ENCODE data around the gene PRSS56. TPM values are rescaled to one million over a fixed set of nuclear protein-coding genes. Genes with fewer than 3 reads are reported as not detected.

PRSS56 gene
- not detected for total RNA-seq

GRCh38 chr2:232519581-232520438 is at the start of gene PRSS56:
PRSS56 (plus strand) TSS chr2:232520388; CDS start chr2:232520599, 211 bp downstream.
- WGBS, 2 donors = 39 to 48% methylated on average over 17 to 18 of the region's 19 CpGs
- Histone ChIP-seq H3K27ac (no peak within 1 kb of the TSS), H3K4me3 (no peak within 1 kb of the TSS), H3K4me1 (peaks cover 0 to 31% (median 10%) of the 10 kb centered on the region in 4 donors), H3K36me3 (no peaks in the 10 kb centered on the region), H3K27me3 (peaks cover 0 to 54% of the 10 kb centered on the region in 2 donors), H3K9me3 (no peaks in the 10 kb centered on the region)
- TF ChIP-seq EP300 (IDR thresholded peaks at IDR 0.05) = no peak
- TF ChIP-seq, protein P1, sequence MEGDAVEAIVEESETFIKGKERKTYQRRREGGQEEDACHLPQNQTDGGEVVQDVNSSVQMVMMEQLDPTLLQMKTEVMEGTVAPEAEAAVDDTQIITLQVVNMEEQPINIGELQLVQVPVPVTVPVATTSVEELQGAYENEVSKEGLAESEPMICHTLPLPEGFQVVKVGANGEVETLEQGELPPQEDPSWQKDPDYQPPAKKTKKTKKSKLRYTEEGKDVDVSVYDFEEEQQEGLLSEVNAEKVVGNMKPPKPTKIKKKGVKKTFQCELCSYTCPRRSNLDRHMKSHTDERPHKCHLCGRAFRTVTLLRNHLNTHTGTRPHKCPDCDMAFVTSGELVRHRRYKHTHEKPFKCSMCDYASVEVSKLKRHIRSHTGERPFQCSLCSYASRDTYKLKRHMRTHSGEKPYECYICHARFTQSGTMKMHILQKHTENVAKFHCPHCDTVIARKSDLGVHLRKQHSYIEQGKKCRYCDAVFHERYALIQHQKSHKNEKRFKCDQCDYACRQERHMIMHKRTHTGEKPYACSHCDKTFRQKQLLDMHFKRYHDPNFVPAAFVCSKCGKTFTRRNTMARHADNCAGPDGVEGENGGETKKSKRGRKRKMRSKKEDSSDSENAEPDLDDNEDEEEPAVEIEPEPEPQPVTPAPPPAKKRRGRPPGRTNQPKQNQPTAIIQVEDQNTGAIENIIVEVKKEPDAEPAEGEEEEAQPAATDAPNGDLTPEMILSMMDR (IDR thresholded peaks at IDR 0.05) = no peak
- no peak for TF ChIP-seq POLR2A (IDR thresholded peaks at IDR 0.05)
- no peak for DNase-seq (ENCODE audit: low spot score in 2 of 2)

DNA sequence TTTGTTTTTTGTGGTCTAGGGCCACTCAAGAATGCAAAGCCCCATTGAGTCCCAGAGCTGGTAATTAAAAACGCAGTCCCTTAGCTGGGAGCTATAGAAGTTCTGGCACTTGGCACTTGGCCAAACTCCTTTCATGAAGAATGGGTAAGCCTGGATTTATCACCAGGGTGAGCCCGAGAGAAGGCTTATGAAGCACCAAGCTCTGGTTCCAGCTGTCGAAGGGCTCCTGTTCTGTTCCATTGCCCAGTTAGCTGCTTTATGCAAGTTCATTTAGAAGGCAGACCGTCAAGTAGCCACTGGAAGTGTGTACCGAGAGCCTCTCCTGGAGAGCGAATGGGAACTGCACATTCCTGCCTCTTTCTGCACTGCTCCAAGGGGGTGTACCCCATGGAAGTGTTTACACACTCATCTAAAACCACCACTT is 46.7 kb upstream of the PRSS56 start:
- DNase-seq (ENCODE audit: low spot score in 2 of 2) = no peak
- H3K4me1 ChIP-seq = no peaks in the 10 kb centered on the region
- 33 to 40% methylated on average over 6 of the region's 6 CpGs for WGBS, 2 donors
- H3K36me3 ChIP-seq = no peaks in the 10 kb centered on the region
- H3K4me3 ChIP-seq = no peak overlapping the region
- no peak overlapping the region for H3K27ac ChIP-seq
- H3K27me3 ChIP-seq = peaks cover 0 to 19% of the 10 kb centered on the region in 2 donors
- H3K9me3 ChIP-seq = peaks cover 0 to 7% (median 0%) of the 10 kb centered on the region in 4 donors
- TF ChIP-seq POLR2A (IDR thresholded peaks at IDR 0.05) (no peak), EP300 (IDR thresholded peaks at IDR 0.05) (no peak)
- TF ChIP-seq, protein P1 (IDR thresholded peaks at IDR 0.05) = no peak

- peaks cover 0 to 19% of the 10 kb centered on the region in 2 donors for H3K27me3 ChIP-seq
- no peak for DNase-seq (ENCODE audit: low spot score in 2 of 2)
- H3K4me3 ChIP-seq = no peak overlapping the region
- H3K9me3 ChIP-seq = peaks cover 0 to 7% (median 0%) of the 10 kb centered on the region in 4 donors
- TF ChIP-seq EP300 (IDR thresholded peaks at IDR 0.05) (no peak), POLR2A (IDR thresholded peaks at IDR 0.05) (no peak)
- TF ChIP-seq, protein P1 (IDR thresholded peaks at IDR 0.05) = no peak
- WGBS, 2 donors = 66 to 70% methylated on average over 2 of the region's 2 CpGs
- no peaks in the 10 kb centered on the region for H3K36me3 ChIP-seq
- no peaks in the 10 kb centered on the region for H3K4me1 ChIP-seq
- no peak overlapping the region for H3K27ac ChIP-seq
Observed at GRCh38 chr2:232476045-232476444, 44.1 kb upstream of the PRSS56 start.

DNA sequence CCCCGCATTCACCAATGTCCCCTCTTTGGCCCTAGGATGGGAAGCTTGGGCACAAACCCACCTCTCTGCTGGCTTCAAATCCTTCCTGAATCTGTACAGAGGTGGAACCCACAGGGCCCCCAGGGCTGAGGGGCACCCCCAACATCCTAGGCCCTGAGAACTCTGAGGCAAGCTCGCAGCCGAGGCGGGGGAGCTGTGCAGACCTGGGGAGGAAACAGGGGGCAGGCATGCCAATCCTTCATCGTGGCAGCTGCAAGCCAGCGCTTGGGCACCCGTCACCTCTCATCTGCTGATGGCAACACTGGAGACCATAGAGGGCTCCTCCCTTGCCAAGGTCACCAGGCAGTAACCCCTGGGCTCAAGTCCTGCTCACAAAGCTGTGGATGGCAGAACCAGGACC is 43.4 kb upstream of the PRSS56 start:
- H3K27ac ChIP-seq = no peak overlapping the region
- WGBS, 2 donors = 91 to 100% methylated on average over 4 to 7 of the region's 7 CpGs
- no peaks in the 10 kb centered on the region for H3K36me3 ChIP-seq
- H3K4me3 ChIP-seq = no peak overlapping the region
- H3K27me3 ChIP-seq = peaks cover 0 to 21% of the 10 kb centered on the region in 2 donors
- TF ChIP-seq, protein P1 (IDR thresholded peaks at IDR 0.05) = no peak
- TF ChIP-seq POLR2A (IDR thresholded peaks at IDR 0.05) = no peak
- TF ChIP-seq EP300 (IDR thresholded peaks at IDR 0.05) = no peak
- H3K9me3 ChIP-seq = peaks cover 0 to 7% (median 0%) of the 10 kb centered on the region in 4 donors
- DNase-seq (ENCODE audit: low spot score in 2 of 2) = no peak
- H3K4me1 ChIP-seq = no peaks in the 10 kb centered on the region
